AG09309 (cell line): Measurements from ENCODE around the gene PGAM5.

ENCODE experiments used
- DNase-seq: peaks from one replicate; pipeline ENCODE4 v3.0.0-alpha.2; 2010; ENCODE audit warnings: low read depth
- H3K4me3 ChIP-seq: 2 replicates; pipeline ENCODE4 v1.5.1; 2011; ENCODE audit warnings: mild to moderate bottlenecking, low read depth, low read length, moderate library complexity; ENCODE audit not compliant: control insufficient read depth
- TF ChIP-seq, protein P1 (sequence below): IDR thresholded peaks from 2 replicates; pipeline ENCODE4 v1.5.1; 2011; ENCODE audit warnings: mild to moderate bottlenecking, low read depth, low read length, inconsistent platforms; ENCODE audit not compliant: insufficient read depth, control insufficient read depth; ENCODE audit errors: missing control alignments

PGAM5 gene

DNA sequence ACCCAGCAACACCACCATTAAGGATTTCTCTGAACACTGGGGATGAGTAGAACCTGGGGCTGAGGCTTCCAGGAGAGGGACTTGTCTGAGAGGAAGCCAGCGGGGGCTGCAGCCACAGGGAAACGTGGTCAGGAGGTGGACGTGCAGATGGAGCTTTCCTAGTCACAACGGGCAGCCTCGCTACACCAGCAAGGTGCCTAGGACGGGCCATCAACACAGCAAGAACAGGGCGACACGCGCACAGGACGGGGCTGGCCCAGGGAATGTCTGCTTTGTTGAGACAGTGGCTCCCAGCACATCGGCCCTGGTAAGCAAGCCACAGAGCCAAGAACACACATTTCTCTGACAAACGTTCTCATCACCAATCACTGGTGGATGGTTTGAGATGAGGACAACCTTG is 25.7 kb downstream of the PGAM5 start:
- TF ChIP-seq, protein P1, sequence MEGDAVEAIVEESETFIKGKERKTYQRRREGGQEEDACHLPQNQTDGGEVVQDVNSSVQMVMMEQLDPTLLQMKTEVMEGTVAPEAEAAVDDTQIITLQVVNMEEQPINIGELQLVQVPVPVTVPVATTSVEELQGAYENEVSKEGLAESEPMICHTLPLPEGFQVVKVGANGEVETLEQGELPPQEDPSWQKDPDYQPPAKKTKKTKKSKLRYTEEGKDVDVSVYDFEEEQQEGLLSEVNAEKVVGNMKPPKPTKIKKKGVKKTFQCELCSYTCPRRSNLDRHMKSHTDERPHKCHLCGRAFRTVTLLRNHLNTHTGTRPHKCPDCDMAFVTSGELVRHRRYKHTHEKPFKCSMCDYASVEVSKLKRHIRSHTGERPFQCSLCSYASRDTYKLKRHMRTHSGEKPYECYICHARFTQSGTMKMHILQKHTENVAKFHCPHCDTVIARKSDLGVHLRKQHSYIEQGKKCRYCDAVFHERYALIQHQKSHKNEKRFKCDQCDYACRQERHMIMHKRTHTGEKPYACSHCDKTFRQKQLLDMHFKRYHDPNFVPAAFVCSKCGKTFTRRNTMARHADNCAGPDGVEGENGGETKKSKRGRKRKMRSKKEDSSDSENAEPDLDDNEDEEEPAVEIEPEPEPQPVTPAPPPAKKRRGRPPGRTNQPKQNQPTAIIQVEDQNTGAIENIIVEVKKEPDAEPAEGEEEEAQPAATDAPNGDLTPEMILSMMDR, result no peak
- DNase-seq, result no peak
- no peak overlapping the region for H3K4me3 ChIP-seq

- no peak overlapping the region for H3K4me3 ChIP-seq
- no peak for DNase-seq
- TF ChIP-seq, protein P1, result no peak
These were observed 26.3 kb downstream of the PGAM5 start for GRCh38 chr12:132736913-132737312.

DNA sequence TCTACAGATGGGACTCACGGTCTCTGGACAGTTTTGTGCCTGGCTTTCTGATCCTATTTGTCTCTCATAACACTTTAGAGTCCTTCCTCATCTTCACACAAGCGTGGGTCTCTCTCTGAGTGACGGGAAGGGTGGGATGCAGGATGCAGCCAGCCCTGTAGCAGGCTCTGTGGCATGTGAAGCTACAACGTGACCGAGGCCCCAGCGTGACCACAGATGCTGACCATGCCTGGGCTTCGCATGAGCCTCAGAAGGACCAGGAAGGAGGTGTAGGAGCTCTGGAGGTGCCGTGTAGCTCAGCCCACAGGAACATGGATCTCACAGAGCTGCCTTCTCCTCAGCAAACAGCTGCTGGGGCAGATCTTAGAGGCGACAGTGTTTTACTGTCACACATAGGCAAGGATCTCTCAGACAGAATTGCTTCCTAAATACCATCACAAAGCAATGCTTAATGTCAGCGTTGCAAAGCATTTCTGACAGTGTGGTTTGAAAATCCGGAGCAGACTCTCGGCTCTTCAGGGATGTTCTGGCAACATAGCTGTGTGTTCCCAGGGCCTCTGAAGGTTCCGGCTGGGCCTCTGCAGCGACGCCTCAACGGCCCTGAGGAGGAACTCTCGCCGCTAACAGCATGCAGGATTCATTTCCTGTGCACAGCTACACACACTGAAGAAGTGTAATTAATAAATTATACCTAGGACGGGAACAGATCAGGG is 29.1 kb downstream of the PGAM5 start:
- TF ChIP-seq, protein P1, result no peak
- no peak for DNase-seq
- no peak overlapping the region for H3K4me3 ChIP-seq

DNA sequence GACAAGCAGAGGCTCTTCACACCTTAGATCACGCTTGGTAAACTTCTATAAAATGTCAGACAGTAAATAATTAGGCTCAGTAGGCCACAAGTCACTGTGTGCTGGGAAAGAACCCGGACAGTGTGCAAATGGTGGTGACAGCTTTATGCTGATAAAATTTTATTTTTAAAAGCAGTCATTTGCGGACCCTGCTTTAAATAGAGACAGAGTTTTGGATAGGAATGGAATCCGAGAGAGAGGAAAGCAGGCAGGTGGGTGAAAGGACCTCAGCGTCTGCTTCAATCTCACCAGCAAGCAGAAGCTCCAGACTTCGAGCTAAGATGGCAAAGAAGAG is 29.6 kb downstream of the PGAM5 start:
- no peak overlapping the region for H3K4me3 ChIP-seq
- TF ChIP-seq, protein P1, result no peak
- no peak for DNase-seq

GRCh38 chr12:132740652-132741051 is 30.0 kb downstream of the PGAM5 start:
- no peak for DNase-seq
- TF ChIP-seq, protein P1, result no peak
- no peak overlapping the region for H3K4me3 ChIP-seq

- TF ChIP-seq, protein P1, result no peak
- no peak overlapping the region for H3K4me3 ChIP-seq
- DNase-seq, result no peak
These were observed 31.0 kb downstream of the PGAM5 start for GRCh38 chr12:132741620-132742019.
